Activated CD8-positive, alpha-beta T cell treated with anti-CD3 and anti-CD28 coated beads, Interleukin-2, amount 10 ng/mL, durations not matched to agents 7 days and 5 days (primary cell): ENCODE data around the gene PSIP1. TPM values are rescaled to one million over a fixed set of nuclear protein-coding genes. Genes with fewer than 3 reads are reported as not detected.

Experiments
- ATAC-seq: fragments of 150-1000 bp; cut with Tn5 transposase; one replicate; pipeline ENCODE4 v1.10.0; 2021; ENCODE audit warnings: moderate library complexity
- CTCF ChIA-PET: fragments of 350-600 bp; sonication (Branson Sonifier 250); formaldehyde crosslinking; loops from one replicate; lab custom pipeline; 2021; ENCODE audit warnings: antibody characterized with exemption; lab: Charles Lee
- POLR2A ChIA-PET: fragments of 350-600 bp; sonication (Branson Sonifier 250); formaldehyde crosslinking; loops from one replicate; lab custom pipeline; 2021; ENCODE audit warnings: antibody characterized with exemption; lab: Charles Lee
- DNase-seq: peaks from one replicate; pipeline ENCODE4 v3.0.0-alpha.2; 2020
- H3K27ac Mint-ChIP-seq: one replicate; pipeline ENCODE4 v1.8.0; 2021; ENCODE audit warnings: mild to moderate bottlenecking, mixed read lengths
- H3K27me3 Mint-ChIP-seq: one replicate; pipeline ENCODE4 v1.8.0; 2021; ENCODE audit warnings: low read depth, mixed read lengths
- H3K36me3 Mint-ChIP-seq: one replicate; pipeline ENCODE4 v1.8.0; 2021; ENCODE audit warnings: low read depth, mixed read lengths
- H3K4me1 Mint-ChIP-seq: one replicate; pipeline ENCODE4 v1.8.0; 2021; ENCODE audit warnings: low read depth, mixed read lengths
- H3K4me3 Mint-ChIP-seq: one replicate; pipeline ENCODE4 v1.8.0; 2021; ENCODE audit warnings: mild to moderate bottlenecking, mixed read lengths
- H3K9me3 Mint-ChIP-seq: one replicate; pipeline ENCODE4 v1.8.0; 2022; ENCODE audit warnings: mixed read lengths; ENCODE audit not compliant: insufficient read depth
- total RNA-seq, 2 experiments: library from RNA; stranded (reverse); gene quantifications; one replicate each; pipeline ENCODE4 v1.2.3, GENCODE V29; 2021

The PSIP1 gene
- total RNA-seq, 2 experiments from 2014 or later: 132 to 138 TPM

DNA sequence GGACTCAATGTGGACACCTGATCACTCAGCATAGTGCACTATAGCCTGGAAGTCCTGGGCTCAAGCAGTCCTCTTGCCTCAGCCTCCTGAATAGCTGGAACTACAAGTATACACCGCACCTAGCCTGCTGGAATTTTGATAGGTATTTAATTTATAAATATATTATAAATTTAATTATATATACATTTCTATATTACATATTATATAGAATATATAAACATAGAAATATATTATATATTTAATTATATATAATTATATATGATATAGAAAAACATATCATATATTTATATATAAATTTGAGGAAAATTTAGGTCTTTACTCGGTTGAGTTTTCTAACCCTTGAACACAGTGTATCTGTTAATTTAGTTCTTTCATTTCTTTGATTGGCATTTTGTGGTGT lies 15.2 kb upstream of the PSIP1 start:
- no peak overlapping the region for H3K4me3 Mint-ChIP-seq
- DNase-seq (no peak), ATAC-seq (no peak)
- peaks cover 7% of the 10 kb centered on the region for H3K4me1 Mint-ChIP-seq
- no peaks in the 10 kb centered on the region for H3K27me3 Mint-ChIP-seq
- CTCF ChIA-PET: no interaction called here
- H3K9me3 Mint-ChIP-seq: no peaks in the 10 kb centered on the region
- POLR2A ChIA-PET: no interaction called here
- H3K27ac Mint-ChIP-seq: no peak overlapping the region
- no peaks in the 10 kb centered on the region for H3K36me3 Mint-ChIP-seq

DNA sequence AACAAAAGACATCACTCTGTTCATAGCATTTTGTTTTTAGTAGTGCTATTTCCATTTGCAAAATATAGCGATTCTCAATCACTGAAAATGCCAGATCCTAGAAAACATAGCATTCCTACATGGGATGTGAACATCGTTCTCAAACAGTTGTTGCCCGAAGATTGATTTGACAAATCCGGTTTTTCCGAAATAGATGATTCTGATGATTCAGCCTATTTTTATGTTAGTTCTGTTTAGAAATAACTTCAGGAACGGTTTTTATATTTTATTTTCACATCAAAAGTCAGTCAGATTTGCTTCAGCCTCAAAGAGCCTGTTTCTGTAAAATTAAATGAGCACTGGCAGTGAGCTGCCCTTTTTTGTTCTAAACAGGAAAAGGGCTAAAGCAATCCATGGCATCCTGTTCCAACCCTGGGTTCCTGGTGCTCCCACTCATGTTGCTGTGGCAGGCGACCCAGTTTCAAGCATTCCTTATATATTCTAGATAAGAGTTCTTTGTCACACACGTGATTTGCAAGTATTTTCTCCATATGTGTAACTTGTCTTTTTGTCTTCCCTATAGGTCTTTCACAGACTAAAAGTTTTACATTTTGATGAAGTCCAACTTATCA lies 14.2 kb upstream of the PSIP1 start:
- H3K36me3 Mint-ChIP-seq: no peaks in the 10 kb centered on the region
- H3K9me3 Mint-ChIP-seq: no peaks in the 10 kb centered on the region
- H3K4me3 Mint-ChIP-seq: no peak overlapping the region
- ATAC-seq (no peak), DNase-seq (no peak)
- ChIA-PET POLR2A (no interaction called here), CTCF (no interaction called here)
- peaks cover 4% of the 10 kb centered on the region for H3K4me1 Mint-ChIP-seq
- no peaks in the 10 kb centered on the region for H3K27me3 Mint-ChIP-seq
- H3K27ac Mint-ChIP-seq: no peak overlapping the region

- Mint-ChIP-seq H3K9me3 (no peaks in the 10 kb centered on the region), H3K27ac (no peak overlapping the region), H3K4me3 (no peak overlapping the region), H3K36me3 (no peaks in the 10 kb centered on the region), H3K27me3 (peaks cover 3% of the 10 kb centered on the region), H3K4me1 (no peaks in the 10 kb centered on the region)
- DNase-seq (no peak), ATAC-seq (no peak)
- POLR2A ChIA-PET: no interaction called here
- CTCF ChIA-PET: interaction anchor here (1.1 kb wide), 1 partner anchor 11 kb away, joined by 3 read pairs; no protein-coding TSS in a partner anchor
Measured at GRCh38 chr9:15522130-15522755, 11.5 kb upstream of the PSIP1 start.

DNA sequence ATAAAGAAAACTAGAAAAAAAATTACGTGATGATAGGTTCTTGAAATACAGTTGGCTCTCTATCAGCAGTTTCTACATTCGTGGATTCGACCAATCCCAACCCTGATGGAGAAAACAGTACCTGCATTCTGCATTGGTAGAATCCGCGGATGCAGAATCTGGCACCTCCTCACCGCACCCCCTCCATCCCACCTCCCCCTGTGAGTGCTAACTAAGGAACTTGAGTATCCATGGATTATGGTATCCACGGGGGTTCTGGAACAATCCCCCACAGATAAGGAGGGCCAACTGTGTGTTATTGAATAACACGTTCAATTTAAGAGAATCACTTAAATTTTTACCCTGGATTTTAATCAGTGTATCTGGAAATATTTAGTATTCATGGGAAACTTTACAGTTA lies 10.5 kb upstream of the PSIP1 start:
- H3K27me3 Mint-ChIP-seq: peaks cover 3% of the 10 kb centered on the region
- H3K9me3 Mint-ChIP-seq: no peaks in the 10 kb centered on the region
- H3K4me3 Mint-ChIP-seq: no peak overlapping the region
- CTCF ChIA-PET: no interaction called here
- no peak overlapping the region for H3K27ac Mint-ChIP-seq
- no peaks in the 10 kb centered on the region for H3K36me3 Mint-ChIP-seq
- DNase-seq (no peak), ATAC-seq (no peak)
- POLR2A ChIA-PET: no interaction called here
- H3K4me1 Mint-ChIP-seq: no peaks in the 10 kb centered on the region

DNA sequence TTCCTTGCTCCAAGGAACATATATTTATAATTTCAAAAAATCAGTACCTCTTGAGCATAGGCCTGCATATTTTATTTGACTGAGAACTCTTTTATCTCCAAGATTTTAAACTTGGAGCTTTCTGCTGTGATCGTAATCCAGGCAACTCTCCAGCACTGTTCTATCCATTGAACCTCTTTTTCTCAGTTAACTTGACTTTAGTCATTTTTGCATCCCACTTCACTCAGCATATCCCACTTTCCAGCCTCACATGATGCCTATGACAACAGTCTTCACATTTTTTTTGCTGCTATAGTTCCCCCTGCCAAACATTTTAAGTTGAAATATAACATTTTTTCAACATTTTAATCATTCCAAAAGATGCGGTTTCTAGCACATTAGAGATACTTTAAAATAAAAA lies 9.1 kb upstream of the PSIP1 start:
- Mint-ChIP-seq H3K36me3 (no peaks in the 10 kb centered on the region), H3K4me1 (no peaks in the 10 kb centered on the region), H3K4me3 (no peak overlapping the region), H3K27me3 (peaks cover 3% of the 10 kb centered on the region), H3K27ac (no peak overlapping the region), H3K9me3 (no peaks in the 10 kb centered on the region)
- ATAC-seq (no peak), DNase-seq (no peak)
- CTCF ChIA-PET: interaction anchor here (0.7 kb wide), 1 partner anchor 18 kb away, joined by 3 read pairs; no protein-coding TSS in a partner anchor
- POLR2A ChIA-PET: no interaction called here

DNA sequence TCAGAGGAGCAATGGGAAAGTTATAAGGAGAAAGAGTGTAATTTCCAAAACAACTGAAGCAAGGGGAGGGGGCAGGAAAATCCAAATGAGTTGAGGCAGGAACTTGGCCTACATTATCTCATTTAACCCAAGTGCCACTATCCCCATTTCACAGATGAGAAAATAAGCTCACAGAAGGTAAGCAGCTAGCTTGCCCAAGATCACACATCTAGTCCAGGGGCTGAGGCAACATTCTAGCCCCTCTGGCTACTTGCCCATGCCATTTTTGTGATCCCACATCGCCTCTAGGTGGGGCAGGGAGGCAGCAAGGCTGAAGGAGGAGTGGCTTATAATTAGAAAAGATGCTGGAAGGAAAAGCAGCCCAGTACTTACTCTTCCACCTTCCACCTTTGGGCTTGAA lies 2.6 kb upstream of the PSIP1 start:
- peaks cover 30% of the 10 kb centered on the region for H3K4me1 Mint-ChIP-seq
- H3K36me3 Mint-ChIP-seq: peaks cover 14% of the 10 kb centered on the region
- no peaks in the 10 kb centered on the region for H3K9me3 Mint-ChIP-seq
- H3K27ac Mint-ChIP-seq: no peak overlapping the region
- peaks cover 7% of the 10 kb centered on the region for H3K27me3 Mint-ChIP-seq
- DNase-seq (no peak), ATAC-seq (no peak)
- POLR2A ChIA-PET: interaction anchor here (3.7 kb wide), 1 partner anchor 17 kb away, joined by 13 read pairs; no protein-coding TSS in a partner anchor
- no peak overlapping the region for H3K4me3 Mint-ChIP-seq
- CTCF ChIA-PET: interaction anchor here (0.7 to 1.4 kb wide), 4 partner anchors 20 to 301 kb away, joined by 3 to 6 read pairs (median 4); no protein-coding TSS in a partner anchor

DNA sequence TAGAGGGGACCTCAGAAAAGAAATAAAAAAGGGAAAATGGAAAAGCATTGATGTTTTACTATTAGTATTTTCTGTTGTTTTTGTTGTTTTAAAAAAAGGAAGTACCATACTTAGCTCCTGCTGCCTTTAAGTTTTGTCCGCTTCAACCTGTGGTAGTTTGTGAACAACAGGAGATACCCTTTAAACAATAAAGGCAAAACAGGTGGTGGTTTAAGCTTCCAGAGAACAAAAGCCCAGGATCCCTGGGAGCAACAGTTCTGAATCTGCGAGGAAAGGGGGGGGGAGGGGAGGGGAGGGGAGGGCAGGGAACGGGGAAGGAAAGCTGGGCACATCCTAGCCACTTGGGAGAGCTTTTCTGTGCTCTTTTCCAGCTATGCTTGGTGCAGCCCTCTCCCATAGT lies 2.1 kb upstream of the PSIP1 start:
- no peak for DNase-seq
- Mint-ChIP-seq H3K27me3 (peaks cover 7% of the 10 kb centered on the region), H3K9me3 (no peaks in the 10 kb centered on the region), H3K36me3 (peaks cover 19% of the 10 kb centered on the region), H3K4me1 (peaks cover 34% of the 10 kb centered on the region), H3K27ac (no peak overlapping the region), H3K4me3 (no peak overlapping the region)
- POLR2A ChIA-PET: interaction anchor here (3.7 kb wide), 2 partner anchors 13 to 18 kb away, joined by 13 to 32 read pairs; no protein-coding TSS in a partner anchor
- CTCF ChIA-PET: interaction anchor here (0.7 to 2.4 kb wide), 5 partner anchors 20 to 301 kb away, joined by 3 to 11 read pairs (median 6); partner anchors contain the start of gene CCDC171
- no peak for ATAC-seq

- Mint-ChIP-seq H3K36me3 (peaks cover 22% of the 10 kb centered on the region), H3K4me3 (no peak overlapping the region), H3K4me1 (peaks cover 39% of the 10 kb centered on the region), H3K27me3 (peaks cover 7% of the 10 kb centered on the region), H3K9me3 (no peaks in the 10 kb centered on the region), H3K27ac (peak overlapping the region; percentile 23)
- no peak for DNase-seq
- ChIA-PET POLR2A (interaction anchor here (0.7 to 3.7 kb wide), 5 partner anchors 11 to 219 kb away, joined by 3 to 40 read pairs (median 13); partner anchors contain the start of gene CCDC171), CTCF (interaction anchor here (0.8 to 2.4 kb wide), 5 partner anchors 21 to 94 kb away, joined by 6 to 13 read pairs (median 7); partner anchors contain the start of gene CCDC171)
- no peak for ATAC-seq
Measured at GRCh38 chr9:15512204-15512603, 1.4 kb upstream of the PSIP1 start.

- H3K4me3 Mint-ChIP-seq: peak overlapping the region; percentile 89
- ATAC-seq: peak; percentile 50
- CTCF ChIA-PET: interaction anchor here (1.3 to 2.4 kb wide), 4 partner anchors 11 to 87 kb away, joined by 3 to 13 read pairs (median 9); partner anchors contain the start of genes CCDC171 and SNAPC3
- peak overlapping the region; percentile 88 for H3K27ac Mint-ChIP-seq
- POLR2A ChIA-PET: interaction anchor here (0.9 to 3.7 kb wide), 13 partner anchors 11 to 204 kb away, joined by 3 to 40 read pairs (median 6); partner anchors contain the start of genes CCDC171, SNAPC3 and TTC39B
- H3K9me3 Mint-ChIP-seq: no peaks in the 10 kb centered on the region
- H3K27me3 Mint-ChIP-seq: peaks cover 7% of the 10 kb centered on the region
- peaks cover 53% of the 10 kb centered on the region for H3K4me1 Mint-ChIP-seq
- DNase-seq: peak; percentile 72
- peaks cover 39% of the 10 kb centered on the region for H3K36me3 Mint-ChIP-seq
Measured at GRCh38 chr9:15509931-15510788, 610 bp downstream of the PSIP1 start.

DNA sequence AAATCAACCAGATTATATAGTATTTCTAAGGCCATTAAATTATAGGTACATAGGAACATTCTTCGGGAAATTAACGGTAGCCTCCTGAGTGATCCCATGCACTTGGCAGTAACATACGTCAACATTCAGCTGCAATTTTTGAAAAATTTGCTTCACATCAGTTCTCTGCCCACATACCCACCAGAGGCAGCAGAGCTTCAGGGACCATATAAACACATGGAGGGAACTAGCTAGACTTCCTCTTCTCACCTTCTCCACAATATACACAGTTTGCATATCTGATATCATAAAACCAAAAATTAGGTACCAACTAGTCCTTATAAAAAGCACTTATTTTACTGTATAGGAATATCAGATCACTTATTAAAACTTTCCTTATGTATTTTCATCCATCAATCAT lies 4.8 kb downstream of the PSIP1 start:
- ChIA-PET POLR2A (no interaction called here), CTCF (interaction anchor here (0.7 to 0.9 kb wide), 2 partner anchors 10 to 24 kb away, joined by 3 read pairs; no protein-coding TSS in a partner anchor)
- peaks cover 59% of the 10 kb centered on the region for H3K4me1 Mint-ChIP-seq
- H3K36me3 Mint-ChIP-seq: peaks cover 66% of the 10 kb centered on the region
- H3K27me3 Mint-ChIP-seq: no peaks in the 10 kb centered on the region
- no peaks in the 10 kb centered on the region for H3K9me3 Mint-ChIP-seq
- ATAC-seq (no peak), DNase-seq (no peak)
- no peak overlapping the region for H3K27ac Mint-ChIP-seq
- no peak overlapping the region for H3K4me3 Mint-ChIP-seq

GRCh38 chr9:15501803-15502202 lies 9.0 kb downstream of the PSIP1 start:
- Mint-ChIP-seq H3K27ac (no peak overlapping the region), H3K4me3 (no peak overlapping the region), H3K27me3 (no peaks in the 10 kb centered on the region), H3K4me1 (peaks cover 47% of the 10 kb centered on the region), H3K9me3 (no peaks in the 10 kb centered on the region), H3K36me3 (peaks cover 64% of the 10 kb centered on the region)
- ATAC-seq (no peak), DNase-seq (no peak)
- CTCF ChIA-PET: interaction anchor here (1.8 to 2.9 kb wide), 2 partner anchors 27 to 105 kb away, joined by 5 to 9 read pairs; no protein-coding TSS in a partner anchor
- POLR2A ChIA-PET: interaction anchor here (0.6 kb wide), 1 partner anchor 176 kb away, joined by 4 read pairs; no protein-coding TSS in a partner anchor
